SK-N-MC (cell line): ENCODE results near the gene METAP2.

ENCODE experiments used
- EZH2 ChIP-seq: fragments of 200-600 bp; sonication (generic); IDR thresholded peaks from one replicate; pipeline ENCODE4 v1.6.1; 2017; ENCODE audit warnings: antibody characterized with exemption
- POLR2AphosphoS5 ChIP-seq: IDR thresholded peaks from 2 replicates; pipeline ENCODE4 v1.6.1; 2012; ENCODE audit warnings: mild to moderate bottlenecking, low read depth, low read length, borderline replicate concordance

- TF ChIP-seq EZH2 (no peak), POLR2AphosphoS5 (no peak)
Observed at GRCh38 chr12:95484524-95484923, 10.6 kb downstream of the METAP2 start.
